B cell (primary cell): ENCODE results near the gene CCNI. TPM values are rescaled to one million over a fixed set of nuclear protein-coding genes. Genes with fewer than 3 reads are reported as not detected.

Experiments used
- ATAC-seq: fragments of 200-7000 bp; cut with Tn5 transposase; one replicate; pipeline ENCODE4 v1.10.0; 2021; ENCODE audit warnings: low read depth, mild to moderate bottlenecking, moderate number of reproducible peaks, moderate library complexity
- CTCF ChIA-PET: fragments of 350-600 bp; sonication (Branson Sonifier 250); formaldehyde crosslinking; loops from one replicate; lab custom pipeline; 2021; ENCODE audit warnings: antibody characterized with exemption, inconsistent platforms; lab: Charles Lee
- POLR2A ChIA-PET: fragments of 350-600 bp; sonication (Branson Sonifier 250); formaldehyde crosslinking; loops from one replicate; lab custom pipeline; 2021; ENCODE audit warnings: antibody characterized with exemption; lab: Charles Lee
- DNase-seq: peaks from one replicate; pipeline ENCODE4 v3.0.0; 2013
- H2AFZ ChIP-seq: 2 replicates; pipeline ENCODE4 v1.6.1; 2012; ENCODE audit warnings: mild to moderate bottlenecking, low read depth, low read length; ENCODE audit not compliant: insufficient read depth, poor library complexity, severe bottlenecking
- H3K27ac ChIP-seq, 2 donors: 1 replicate in 1 of 2; 2 replicates in 1 of 2; pipeline ENCODE4 v1.5.1; 2012 to 2013; ENCODE audit warnings: low read length in 2 of 2, mild to moderate bottlenecking in 2 of 2, moderate library complexity in 1 of 2
- H3K27me3 ChIP-seq, 4 experiments: fragments of 200-600 bp in 1 of 4; sonication (generic) in 1 of 4; replicated peaks in 1 of 4; 1 replicate in 2 of 4; 2 replicates in 2 of 4; pipeline versions ENCODE4 v1.6.1 to v1.7.0; 2013 to 2016; ENCODE audit warnings: low read length in 3 of 4, mild to moderate bottlenecking in 2 of 4, mixed read lengths in 1 of 4, moderate library complexity in 1 of 4; ENCODE audit not compliant: insufficient read depth in 4 of 4, control insufficient read depth in 3 of 4; ENCODE audit errors: control extremely low read depth in 1 of 4
- H3K36me3 ChIP-seq, 2 experiments: replicated peaks in 1 of 2; 1 replicate in 1 of 2; 2 replicates in 1 of 2; pipeline versions ENCODE4 v1.6.1 to v1.7.1; 2013; ENCODE audit warnings: low read length in 1 of 2; ENCODE audit not compliant: insufficient read depth in 2 of 2, control insufficient read depth in 1 of 2; ENCODE audit errors: control extremely low read depth in 1 of 2, extremely low read depth in 1 of 2
- H3K4me1 ChIP-seq, 2 donors: fragments of 200-600 bp in 1 of 2; sonication (generic) in 1 of 2; 1 replicate in 1 of 2; 2 replicates in 1 of 2; pipeline versions ENCODE4 v1.5.1 to v1.6.1; 2013 to 2017; ENCODE audit warnings: low read length in 2 of 2; ENCODE audit not compliant: control insufficient read depth in 2 of 2, insufficient read depth in 2 of 2
- H3K4me2 ChIP-seq: replicated peaks from 2 replicates; pipeline ENCODE3; 2012; ENCODE audit warnings: mild to moderate bottlenecking, low read depth, low read length; ENCODE audit not compliant: poor library complexity, severe bottlenecking
- H3K4me3 ChIP-seq, 5 experiments: fragments of 200-600 bp in 1 of 5; sonication (generic) in 1 of 5; 1 replicate in 3 of 5; 2 replicates in 2 of 5; pipeline versions ENCODE4 v1.5.1 to v1.7.0; 2011 to 2016; ENCODE audit warnings: low read length in 4 of 5, mild to moderate bottlenecking in 4 of 5, low read depth in 2 of 5, control low read depth in 1 of 5, moderate library complexity in 1 of 5; ENCODE audit not compliant: insufficient read depth in 1 of 5; ENCODE audit errors: control extremely low read depth in 1 of 5, extremely low read depth in 1 of 5
- H3K79me2 ChIP-seq: fragments of 200-600 bp; sonication (generic); one replicate; pipeline ENCODE4 v1.6.0; 2016; ENCODE audit warnings: low read length; ENCODE audit not compliant: control insufficient read depth, insufficient read depth
- H3K9ac ChIP-seq: fragments of 200-600 bp; sonication (generic); 2 replicates; pipeline ENCODE4 v1.6.1; 2017; ENCODE audit warnings: mild to moderate bottlenecking, low read length, moderate library complexity
- H3K9me3 ChIP-seq, 3 donors: one replicate each; pipeline versions ENCODE4 v1.6.1 to v1.7.1; 2013; ENCODE audit warnings: low read length in 2 of 3; ENCODE audit not compliant: control insufficient read depth in 2 of 3, insufficient read depth in 1 of 3; ENCODE audit errors: control extremely low read depth in 1 of 3
- H4K20me1 ChIP-seq: 2 replicates; pipeline ENCODE4 v1.6.0; 2012; ENCODE audit warnings: mild to moderate bottlenecking, low read length; ENCODE audit not compliant: insufficient read depth, control insufficient read depth, poor library complexity, severe bottlenecking
- H3K27ac Mint-ChIP-seq: one replicate; pipeline ENCODE4 v1.8.0; 2021; ENCODE audit warnings: mixed read lengths
- H3K27me3 Mint-ChIP-seq: one replicate; pipeline ENCODE4 v1.8.0; 2021; ENCODE audit warnings: mixed read lengths
- H3K4me1 Mint-ChIP-seq: one replicate; pipeline ENCODE4 v1.8.0; 2021; ENCODE audit warnings: mixed read lengths
- H3K4me3 Mint-ChIP-seq: one replicate; pipeline ENCODE4 v1.8.0; 2021; ENCODE audit warnings: mixed read lengths
- H3K9me3 Mint-ChIP-seq: one replicate; pipeline ENCODE4 v1.8.0; 2022; ENCODE audit warnings: mixed read lengths; ENCODE audit not compliant: insufficient read depth
- CTCF ChIP-seq: fragments of 200-600 bp; IDR thresholded peaks from one replicate; pipeline ENCODE4 v1.8.0; 2022; ENCODE audit warnings: antibody characterized with exemption, mild to moderate bottlenecking
- EZH2 ChIP-seq: IDR thresholded peaks from 2 replicates; pipeline ENCODE4 v1.6.1; 2012; ENCODE audit warnings: borderline replicate concordance, low read depth, mild to moderate bottlenecking, moderate library complexity, low read length; ENCODE audit not compliant: insufficient read depth, poor library complexity, severe bottlenecking
- WGBS: methylation state at CpG from one replicate; pipeline ENCODE4 v1.1.5; 2013; ENCODE audit warnings: missing lambda C conversion rate; ENCODE audit not compliant: insufficient coverage; 5-methylcytosine and 5-hydroxymethylcytosine counted together
- intact Hi-C: fragments of 100-400 bp; cut with micrococcal nuclease; formaldehyde crosslinking; loops from one replicate; pipeline ENCODE4 v1.10.0; 2022
- polyA plus RNA-seq: library from polyadenylated mRNA; depleted of rRNA; stranded (reverse); fragments of >200 nt; gene quantifications from 2 replicates; pipeline ENCODE4 v1.2.3, GENCODE V29; 2012
- total RNA-seq, 2 donors: library from RNA; stranded (reverse); fragments of 120-200 nt in 1 of 2; gene quantifications; 1 replicate in 1 of 2; 2 replicates in 1 of 2; pipeline versions ENCODE4 v1.2.3 to v1.2.4, GENCODE V29; 2013 to 2022

The CCNI gene
- total and polyA plus RNA-seq, 2 donors (not counting 1 experiment from before 2014, with no cell fraction given): 95.1 to 314 TPM

- no peak for TF ChIP-seq CTCF
- TF ChIP-seq EZH2: no peak
- Histone ChIP-seq H3K9ac (no peak overlapping the region), H3K4me2 (no peak overlapping the region), H3K4me1 (no peaks in the 10 kb centered on the region), H3K79me2 (no peaks in the 10 kb centered on the region), H3K4me3 (no peak overlapping the region), H3K9me3 (no peaks in the 10 kb centered on the region), H3K36me3 (peaks cover 5 to 9% of the 10 kb centered on the region in 2 experiments), H2AFZ (no peak overlapping the region), H3K27ac (no peak overlapping the region), H4K20me1 (no peaks in the 10 kb centered on the region), H3K27me3 (no peaks in the 10 kb centered on the region)
- intact Hi-C loops: no loop called here
- ATAC-seq (no peak), DNase-seq (no peak)
- Mint-ChIP-seq H3K27me3 (no peaks in the 10 kb centered on the region), H3K4me3 (no peak overlapping the region), H3K4me1 (no peaks in the 10 kb centered on the region), H3K27ac (no peak overlapping the region), H3K9me3 (no peaks in the 10 kb centered on the region)
- POLR2A ChIA-PET: no interaction called here
- WGBS: no CpG with 5 or more reads among the region's 1 CpG
- CTCF ChIA-PET: no interaction called here
Observed at GRCh38 chr4:77001907-77002306, 73.9 kb downstream of the CCNI start.

- Histone ChIP-seq H3K4me2 (no peak overlapping the region), H3K27me3 (no peaks in the 10 kb centered on the region), H3K9ac (no peak overlapping the region), H3K9me3 (no peaks in the 10 kb centered on the region), H3K36me3 (peaks cover 6 to 9% of the 10 kb centered on the region in 2 experiments), H3K27ac (no peak overlapping the region), H3K4me1 (peaks cover 0 to 7% of the 10 kb centered on the region in 2 donors), H3K79me2 (no peaks in the 10 kb centered on the region), H4K20me1 (no peaks in the 10 kb centered on the region), H3K4me3 (no peak overlapping the region), H2AFZ (no peak overlapping the region)
- Mint-ChIP-seq H3K27ac (no peak overlapping the region), H3K9me3 (no peaks in the 10 kb centered on the region), H3K4me3 (no peak overlapping the region), H3K4me1 (peaks cover 8% of the 10 kb centered on the region), H3K27me3 (no peaks in the 10 kb centered on the region)
- ATAC-seq (no peak), DNase-seq (no peak)
- intact Hi-C loops: no loop called here
- TF ChIP-seq CTCF (no peak), EZH2 (no peak)
- 90% methylated on average over 5 of the region's 8 CpGs for WGBS
- CTCF ChIA-PET: no interaction called here
- POLR2A ChIA-PET: no interaction called here
Observed at GRCh38 chr4:76998251-76998901, 77.4 kb downstream of the CCNI start.
